ENCODE data around the gene ARHGAP45.
A peak's percentile ranks its signal among the peaks of the same experiment; 100 is the strongest.

Gene ARHGAP45

DNA sequence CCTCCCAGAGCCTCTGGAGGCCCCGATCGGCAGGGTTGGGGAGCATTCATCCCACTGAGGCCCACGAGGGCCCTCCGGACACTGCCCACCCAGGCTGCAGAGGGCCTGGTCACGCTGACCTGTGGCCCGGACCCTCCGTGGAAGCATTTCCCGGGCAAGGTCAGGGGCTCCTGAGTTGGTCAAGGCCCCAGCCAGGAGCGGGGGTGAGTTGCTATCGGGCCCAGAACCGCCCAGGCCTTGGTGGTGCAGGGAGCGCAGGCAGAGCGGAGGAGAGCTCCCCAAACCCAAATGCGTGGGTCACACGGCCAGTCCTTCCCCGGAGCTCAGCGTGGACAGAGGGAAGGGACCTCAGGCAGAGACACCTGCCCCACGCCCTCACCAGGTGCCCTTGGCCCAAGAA is 62.6 kb downstream of the ARHGAP45 start:
- no peaks in the 10 kb centered on the region for H3K9me3 ChIP-seq (ENCODE audit: control insufficient read depth, insufficient read depth, low read length)
- TF ChIP-seq EZH2phosphoT487 (IDR thresholded peaks at IDR 0.05; ENCODE audit: borderline replicate concordance, low read length) = no peak
- TF ChIP-seq, protein P1, sequence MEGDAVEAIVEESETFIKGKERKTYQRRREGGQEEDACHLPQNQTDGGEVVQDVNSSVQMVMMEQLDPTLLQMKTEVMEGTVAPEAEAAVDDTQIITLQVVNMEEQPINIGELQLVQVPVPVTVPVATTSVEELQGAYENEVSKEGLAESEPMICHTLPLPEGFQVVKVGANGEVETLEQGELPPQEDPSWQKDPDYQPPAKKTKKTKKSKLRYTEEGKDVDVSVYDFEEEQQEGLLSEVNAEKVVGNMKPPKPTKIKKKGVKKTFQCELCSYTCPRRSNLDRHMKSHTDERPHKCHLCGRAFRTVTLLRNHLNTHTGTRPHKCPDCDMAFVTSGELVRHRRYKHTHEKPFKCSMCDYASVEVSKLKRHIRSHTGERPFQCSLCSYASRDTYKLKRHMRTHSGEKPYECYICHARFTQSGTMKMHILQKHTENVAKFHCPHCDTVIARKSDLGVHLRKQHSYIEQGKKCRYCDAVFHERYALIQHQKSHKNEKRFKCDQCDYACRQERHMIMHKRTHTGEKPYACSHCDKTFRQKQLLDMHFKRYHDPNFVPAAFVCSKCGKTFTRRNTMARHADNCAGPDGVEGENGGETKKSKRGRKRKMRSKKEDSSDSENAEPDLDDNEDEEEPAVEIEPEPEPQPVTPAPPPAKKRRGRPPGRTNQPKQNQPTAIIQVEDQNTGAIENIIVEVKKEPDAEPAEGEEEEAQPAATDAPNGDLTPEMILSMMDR (IDR thresholded peaks at IDR 0.05; ENCODE audit: low read depth, low read length, poor library complexity, severe bottlenecking) = no peak
- peaks cover 21% of the 10 kb centered on the region for H4K20me1 ChIP-seq (ENCODE audit: control insufficient read depth, insufficient read depth, low read depth, low read length)
- no peaks in the 10 kb centered on the region for H3K9me2 ChIP-seq (replicated peaks; ENCODE audit: control insufficient read depth, low read length)
- H3K79me2 ChIP-seq (ENCODE audit: control insufficient read depth, low read length) = peaks cover 8% of the 10 kb centered on the region; the same call in 1 of the 2 replicates
- peaks cover 34% of the 10 kb centered on the region for H3K4me1 ChIP-seq (ENCODE audit: control insufficient read depth, low read length)
- peaks cover 8% of the 10 kb centered on the region for H3K36me3 ChIP-seq (ENCODE audit: control insufficient read depth, low read length)
- no peaks in the 10 kb centered on the region for H3F3A ChIP-seq (ENCODE audit: control insufficient read depth, insufficient read depth)
- no peak overlapping the region for H3K4me3 ChIP-seq (ENCODE audit: low read length)
- H3K4me2 ChIP-seq (ENCODE audit: low read length) = no peak overlapping the region
- no peak overlapping the region for H3K27ac ChIP-seq (ENCODE audit: low read depth, low read length)
- peaks cover 10% of the 10 kb centered on the region for H3K27me3 ChIP-seq (ENCODE audit: control insufficient read depth, low read length)

DNA sequence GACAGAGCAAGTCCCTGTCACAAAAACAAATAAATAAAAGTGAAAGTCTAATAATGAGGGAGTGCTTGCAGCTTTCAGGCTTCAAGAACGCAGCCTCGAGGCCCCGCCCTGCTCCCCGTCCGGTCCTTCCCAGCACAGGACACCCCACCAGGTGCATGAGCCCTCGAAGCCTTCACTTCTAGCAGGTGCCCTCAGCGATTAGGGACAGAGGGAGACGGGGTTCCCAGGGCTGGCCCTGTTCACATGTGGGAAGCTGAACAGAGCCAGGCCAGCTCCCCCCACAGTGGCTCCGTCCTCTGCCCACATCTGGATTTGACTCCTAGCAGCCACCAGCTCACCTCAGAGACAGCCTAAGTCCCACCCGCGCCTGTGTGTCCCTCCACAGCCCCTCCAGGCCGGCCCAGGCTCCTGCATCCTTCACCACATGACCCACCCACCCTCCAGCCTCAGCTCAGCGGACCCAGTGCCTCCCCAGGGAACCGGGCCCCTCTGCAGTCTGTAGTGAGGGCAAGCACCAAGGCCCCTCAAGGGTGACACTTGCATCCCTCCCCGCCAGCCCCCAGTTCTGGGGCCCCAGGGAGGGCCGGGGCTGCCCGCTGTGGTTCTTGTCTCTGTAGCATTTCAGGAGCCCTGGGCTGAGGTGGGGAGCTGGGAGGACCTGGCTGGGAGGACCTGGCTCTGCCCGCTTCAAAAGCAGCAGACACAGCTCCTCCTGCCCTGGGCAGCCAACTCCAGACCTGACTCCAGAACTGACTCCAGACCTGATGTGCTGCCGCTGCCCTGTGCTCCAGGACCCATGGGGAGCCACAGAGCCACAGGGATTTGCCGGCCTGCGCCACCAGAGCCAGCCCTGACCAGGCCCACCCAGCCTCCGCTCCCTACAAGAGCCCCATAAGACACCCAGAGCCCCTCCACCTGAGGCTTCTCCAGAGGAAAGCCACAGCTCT is 64.1 kb downstream of the ARHGAP45 start:
- peaks cover 10% of the 10 kb centered on the region for H3K27me3 ChIP-seq (ENCODE audit: control insufficient read depth, low read length)
- H3K4me2 ChIP-seq (ENCODE audit: low read length) = peak overlapping the region; percentile 79
- peaks cover 21% of the 10 kb centered on the region for H4K20me1 ChIP-seq (ENCODE audit: control insufficient read depth, insufficient read depth, low read depth, low read length)
- H3K4me1 ChIP-seq (ENCODE audit: control insufficient read depth, low read length) = peaks cover 34% of the 10 kb centered on the region
- peak overlapping the region; percentile 68 for H3K4me3 ChIP-seq (ENCODE audit: low read length)
- H3F3A ChIP-seq (ENCODE audit: control insufficient read depth, insufficient read depth) = no peaks in the 10 kb centered on the region
- H3K9me2 ChIP-seq (replicated peaks; ENCODE audit: control insufficient read depth, low read length) = no peaks in the 10 kb centered on the region
- peaks cover 8% of the 10 kb centered on the region; the same call in 1 of the 2 replicates for H3K79me2 ChIP-seq (ENCODE audit: control insufficient read depth, low read length)
- H3K27ac ChIP-seq (ENCODE audit: low read depth, low read length) = no peak overlapping the region
- peaks cover 5% of the 10 kb centered on the region for H3K36me3 ChIP-seq (ENCODE audit: control insufficient read depth, low read length)
- no peaks in the 10 kb centered on the region for H3K9me3 ChIP-seq (ENCODE audit: control insufficient read depth, insufficient read depth, low read length)
- TF ChIP-seq, protein P1 (IDR thresholded peaks at IDR 0.05; ENCODE audit: low read depth, low read length, poor library complexity, severe bottlenecking) = no peak
- TF ChIP-seq EZH2phosphoT487 (IDR thresholded peaks at IDR 0.05; ENCODE audit: borderline replicate concordance, low read length) = no peak

DNA sequence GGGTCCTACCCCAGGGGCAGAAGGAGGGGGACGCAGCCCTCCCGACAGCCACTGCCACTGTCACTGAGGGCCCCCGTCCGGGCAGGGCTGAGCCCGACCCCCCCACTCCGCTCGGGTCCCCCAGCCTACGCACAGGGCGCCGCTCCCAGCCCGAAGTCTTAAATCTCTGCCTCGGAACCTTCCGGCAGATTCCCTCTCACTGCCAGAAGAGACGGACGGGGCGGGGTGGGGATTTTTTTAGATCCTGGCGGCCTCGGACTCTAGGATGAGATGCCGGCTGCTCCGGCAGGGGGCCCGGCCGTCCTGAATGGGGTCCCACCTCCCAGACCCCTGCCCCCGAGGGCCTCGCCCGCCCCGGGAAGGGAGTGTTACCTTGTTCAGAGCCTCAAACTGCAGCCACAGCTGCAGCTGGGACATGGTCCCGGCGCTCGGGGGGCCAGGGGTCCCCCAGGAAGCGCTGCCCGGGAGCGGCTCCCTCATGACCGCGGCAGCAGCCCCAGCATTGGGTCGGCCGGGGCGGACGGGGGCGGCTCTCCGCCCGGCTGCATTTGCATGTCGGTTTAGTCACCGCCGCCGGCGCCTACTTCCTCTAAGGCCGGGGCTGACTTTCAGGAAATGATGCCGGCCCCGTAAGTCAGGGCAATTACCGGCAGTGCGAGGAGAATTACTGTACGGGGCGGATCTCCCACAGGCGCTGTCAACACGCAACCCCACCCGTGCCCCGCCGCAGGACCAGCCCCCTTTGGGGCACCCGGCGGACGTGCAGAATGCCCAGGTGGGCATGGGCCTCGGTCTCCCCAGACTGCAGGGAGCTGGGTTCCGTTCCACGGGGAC is 65.0 kb downstream of the ARHGAP45 start:
- Histone ChIP-seq H3K4me3 (ENCODE audit: low read length) (peak overlapping the region; percentile 68), H3K27ac (ENCODE audit: low read depth, low read length) (no peak overlapping the region), H3K36me3 (ENCODE audit: control insufficient read depth, low read length) (peaks cover 5% of the 10 kb centered on the region), H4K20me1 (ENCODE audit: control insufficient read depth, insufficient read depth, low read depth, low read length) (peaks cover 21% of the 10 kb centered on the region), H3K27me3 (ENCODE audit: control insufficient read depth, low read length) (peaks cover 10% of the 10 kb centered on the region), H3K79me2 (ENCODE audit: control insufficient read depth, low read length) (peaks cover 8% of the 10 kb centered on the region; the same call in 1 of the 2 replicates), H3K9me3 (ENCODE audit: control insufficient read depth, insufficient read depth, low read length) (no peaks in the 10 kb centered on the region), H3K4me1 (ENCODE audit: control insufficient read depth, low read length) (peaks cover 37% of the 10 kb centered on the region), H3K9me2 (replicated peaks; ENCODE audit: control insufficient read depth, low read length) (no peaks in the 10 kb centered on the region), H3F3A (ENCODE audit: control insufficient read depth, insufficient read depth) (no peaks in the 10 kb centered on the region), H3K4me2 (ENCODE audit: low read length) (peak overlapping the region; percentile 79)
- TF ChIP-seq, protein P1 (IDR thresholded peaks at IDR 0.05; ENCODE audit: low read depth, low read length, poor library complexity, severe bottlenecking) = no peak
- no peak for TF ChIP-seq EZH2phosphoT487 (IDR thresholded peaks at IDR 0.05; ENCODE audit: borderline replicate concordance, low read length)

Data from DOHH2 (cell line).